ENCODE results near the gene MMS19. TPM values are rescaled to one million over a fixed set of nuclear protein-coding genes. Genes with fewer than 3 reads are reported as not detected.

Gene MMS19
- polyA plus RNA-seq, 3 donors = 23.2 to 74.5 (median 29.2) TPM

GRCh38 chr10:97540669-97541500 lies 42.7 kb upstream of the MMS19 start:
- TF ChIP-seq CTCF (IDR thresholded peaks at IDR 0.05) = no peak
- Histone ChIP-seq H3K4me3 (replicated peaks in 1 of 3; ENCODE audit: low read depth in 2 of 3, low read length in 3 of 3) (no peak overlapping the region), H2AFZ (ENCODE audit: insufficient read depth, low read depth, low read length, poor library complexity, severe bottlenecking) (no peak overlapping the region), H3K27ac (ENCODE audit: low read depth in 1 of 2, low read length in 2 of 2) (peak overlapping the region in 1 of 2 donors; percentile 95), H3K9ac (ENCODE audit: insufficient read depth, low read length, poor library complexity, severe bottlenecking) (no peak overlapping the region), H3K36me3 (replicated peaks in 1 of 2; ENCODE audit: control insufficient read depth in 1 of 2, insufficient read depth in 2 of 2, low read length in 2 of 2) (peaks cover 0 to 4% of the 10 kb centered on the region in 2 donors), H3K27me3 (ENCODE audit: control insufficient read depth in 2 of 2, insufficient read depth in 2 of 2, low read length in 2 of 2) (no peaks in the 10 kb centered on the region), H4K20me1 (ENCODE audit: insufficient read depth, low read length) (peaks cover 5% of the 10 kb centered on the region), H3K4me2 (replicated peaks; ENCODE audit: extremely low read depth, low read length, poor library complexity, severe bottlenecking) (no peak overlapping the region), H3K79me2 (ENCODE audit: insufficient read depth, low read length) (peaks cover 14% of the 10 kb centered on the region), H3K4me1 (ENCODE audit: control insufficient read depth in 1 of 2, insufficient read depth in 2 of 2, low read length in 2 of 2) (peaks cover 29 to 45% of the 10 kb centered on the region in 2 donors), H3K9me3 (replicated peaks in 1 of 2; ENCODE audit: control insufficient read depth in 1 of 2, insufficient read depth in 1 of 2, low read length in 2 of 2) (no peaks in the 10 kb centered on the region)
- Mint-ChIP-seq H3K4me1 (peaks cover 31% of the 10 kb centered on the region), H3K27me3 (ENCODE audit: low read depth in 3 of 3) (peaks cover 0 to 1% (median 0%) of the 10 kb centered on the region in 3 donors), H3K27ac (peak overlapping the region in 3 of 7 donors; percentile 15 to 70 (median 50)), H3K36me3 (peaks cover 2 to 8% of the 10 kb centered on the region in 2 donors), H3K4me3 (no peak overlapping the region), H3K9me3 (no peaks in the 10 kb centered on the region)
- DNase-seq = no peak
- intact Hi-C loops (cut with micrococcal nuclease) = loop anchor here in 1 of 2 donors (5.0 kb wide), 1 partner anchor 106 kb away; no protein-coding TSS in a partner anchor
- WGBS (ENCODE audit: insufficient coverage) = 96% methylated on average over 7 of the region's 14 CpGs

- no peaks in the 10 kb centered on the region for H3K9me3 Mint-ChIP-seq
- Histone ChIP-seq H3K27me3 (ENCODE audit: control insufficient read depth in 2 of 2, insufficient read depth in 2 of 2, low read length in 2 of 2) (no peaks in the 10 kb centered on the region), H3K9me3 (replicated peaks in 1 of 2; ENCODE audit: control insufficient read depth in 1 of 2, insufficient read depth in 1 of 2, low read length in 2 of 2) (no peaks in the 10 kb centered on the region), H3K4me3 (replicated peaks in 1 of 3; ENCODE audit: low read depth in 2 of 3, low read length in 3 of 3) (no peak overlapping the region), H3K4me1 (ENCODE audit: control insufficient read depth in 1 of 2, insufficient read depth in 2 of 2, low read length in 2 of 2) (peaks cover 29 to 34% of the 10 kb centered on the region in 2 donors), H4K20me1 (ENCODE audit: insufficient read depth, low read length) (peaks cover 9% of the 10 kb centered on the region), H3K27ac (ENCODE audit: low read depth in 1 of 2, low read length in 2 of 2) (no peak overlapping the region), H3K4me2 (replicated peaks; ENCODE audit: extremely low read depth, low read length, poor library complexity, severe bottlenecking) (no peak overlapping the region), H3K36me3 (replicated peaks in 1 of 2; ENCODE audit: control insufficient read depth in 1 of 2, insufficient read depth in 2 of 2, low read length in 2 of 2) (peaks cover 0 to 4% of the 10 kb centered on the region in 2 donors), H3K9ac (ENCODE audit: insufficient read depth, low read length, poor library complexity, severe bottlenecking) (no peak overlapping the region), H2AFZ (ENCODE audit: insufficient read depth, low read depth, low read length, poor library complexity, severe bottlenecking) (no peak overlapping the region), H3K79me2 (ENCODE audit: insufficient read depth, low read length) (peaks cover 14% of the 10 kb centered on the region)
- H3K27ac Mint-ChIP-seq = peak overlapping the region in 2 of 7 donors; percentile 3 to 68
- WGBS (ENCODE audit: insufficient coverage) = 42% methylated on average over 2 of the region's 6 CpGs
- peaks cover 32% of the 10 kb centered on the region for H3K4me1 Mint-ChIP-seq
- intact Hi-C loops (cut with micrococcal nuclease) = loop anchor here in 1 of 2 donors (5.0 kb wide), 1 partner anchor 108 kb away; no protein-coding TSS in a partner anchor
- no peak overlapping the region for H3K4me3 Mint-ChIP-seq
- TF ChIP-seq CTCF (IDR thresholded peaks at IDR 0.05) = no peak
- peaks cover 2 to 8% of the 10 kb centered on the region in 2 donors for H3K36me3 Mint-ChIP-seq
- H3K27me3 Mint-ChIP-seq (ENCODE audit: low read depth in 3 of 3) = no peaks in the 10 kb centered on the region
- no peak for DNase-seq
Measured at GRCh38 chr10:97539523-97540200, 41.4 kb upstream of the MMS19 start.

All from CD14-positive monocyte (primary cell).